GM21447 (cell line): ENCODE measurements around the gene PLD3.

Experiments used
- ATAC-seq: cut with Tn5 transposase; IDR thresholded peaks from one replicate; pipeline ENCODE4 v1.9.1; 2021; ENCODE audit not compliant: unreplicated experiment

The PLD3 gene

DNA sequence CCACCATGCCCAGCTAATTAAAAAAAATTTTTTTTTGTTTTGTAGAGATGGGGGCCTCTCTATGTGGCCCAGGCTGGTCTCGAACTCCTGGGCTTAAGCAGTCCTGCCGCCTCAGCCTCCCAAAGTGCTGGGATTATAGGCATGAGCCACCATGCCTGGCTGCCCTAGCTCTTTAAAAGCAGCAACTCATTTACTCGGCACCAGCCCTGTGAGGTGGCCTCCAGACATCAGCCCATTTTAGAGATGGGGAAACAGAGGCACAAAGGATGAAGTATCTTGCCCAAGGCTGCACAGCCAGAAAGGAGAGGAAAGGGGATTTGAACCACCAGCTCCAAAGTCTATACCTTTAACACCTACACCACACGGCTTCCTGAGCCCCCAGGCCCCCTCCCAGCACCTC, 64.4 kb downstream of the PLD3 start:
- no peak for ATAC-seq

DNA sequence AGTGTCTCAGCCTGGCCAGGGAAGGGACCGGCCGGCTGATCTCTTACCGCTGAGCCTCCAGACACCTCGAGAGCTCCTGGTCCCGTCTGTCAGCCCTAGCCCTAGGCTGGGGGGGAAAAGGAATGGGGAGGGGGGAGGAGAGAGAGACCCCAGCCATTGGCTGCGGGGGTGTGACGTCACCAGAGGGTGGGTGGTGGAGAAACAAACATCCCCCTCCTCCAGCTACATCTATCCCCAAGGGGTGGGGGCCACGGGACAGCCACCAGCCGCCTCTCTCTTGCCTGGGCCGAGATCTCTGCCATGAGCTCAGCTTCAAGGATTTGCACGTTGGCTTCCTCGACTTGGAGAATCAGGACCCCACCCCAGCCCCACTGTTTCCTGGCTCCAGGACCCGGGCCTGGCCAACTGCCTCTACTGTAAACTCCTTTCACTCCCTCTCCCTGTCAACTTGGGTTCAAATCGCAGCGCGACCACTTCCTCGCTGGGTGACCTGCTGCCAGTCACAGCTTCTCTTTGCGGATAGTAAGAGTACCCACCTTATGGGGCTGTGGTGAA, 64.9 kb downstream of the PLD3 start, which contains the start of gene PRX:
PRX (minus strand) TSS at position 88 of the 555 bp plus-strand sequence. CDS start 5,446 bp downstream, outside the sequence.
- no peak for ATAC-seq

DNA sequence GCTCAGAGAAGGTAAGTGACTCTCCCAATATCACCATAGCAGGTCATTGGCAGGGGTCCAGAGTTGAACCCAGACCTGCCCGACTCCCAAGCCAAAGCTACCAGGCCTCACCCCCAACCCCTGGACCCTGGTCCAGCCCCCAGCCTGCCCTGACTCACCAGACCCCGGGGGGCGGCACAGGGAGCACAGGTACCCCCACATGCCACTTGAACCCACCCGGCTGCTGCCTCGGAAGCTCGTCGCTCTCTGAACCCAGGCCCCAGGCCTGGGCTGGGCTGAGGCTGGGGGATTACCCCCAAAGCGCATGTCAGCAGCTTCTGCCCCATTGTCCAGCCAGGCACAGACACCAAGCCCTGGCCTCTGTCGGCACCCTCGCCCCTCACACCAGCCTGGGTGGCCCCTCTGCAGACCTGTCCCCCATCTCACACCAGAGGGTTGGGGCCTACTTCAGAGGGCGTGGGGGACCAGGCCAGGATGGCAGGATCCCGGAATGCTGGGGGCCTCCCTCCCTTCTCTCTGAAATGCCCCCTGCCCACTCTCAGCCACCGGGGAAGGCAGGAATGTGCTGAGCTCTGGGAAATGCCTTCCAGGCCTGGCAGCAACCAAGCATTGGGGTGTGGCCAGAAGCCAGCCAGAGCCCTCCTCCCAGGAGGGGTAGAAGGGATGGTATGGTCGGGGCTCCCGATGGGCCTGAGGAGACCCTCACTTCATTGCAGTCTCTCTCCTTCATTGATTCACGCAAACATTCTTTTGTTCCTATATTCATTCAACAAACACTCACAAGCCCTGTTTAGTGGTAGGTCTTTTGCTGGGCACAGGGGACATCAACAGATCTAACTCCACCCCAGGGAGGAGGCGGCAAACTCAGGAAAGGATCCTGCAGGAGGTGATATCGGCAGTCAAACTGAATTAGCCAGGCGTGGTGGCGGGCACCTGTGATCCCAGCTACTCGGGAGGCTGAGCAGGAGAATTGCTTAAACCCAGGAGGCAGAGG, 66.3 kb downstream of the PLD3 start:
- ATAC-seq = no peak

DNA sequence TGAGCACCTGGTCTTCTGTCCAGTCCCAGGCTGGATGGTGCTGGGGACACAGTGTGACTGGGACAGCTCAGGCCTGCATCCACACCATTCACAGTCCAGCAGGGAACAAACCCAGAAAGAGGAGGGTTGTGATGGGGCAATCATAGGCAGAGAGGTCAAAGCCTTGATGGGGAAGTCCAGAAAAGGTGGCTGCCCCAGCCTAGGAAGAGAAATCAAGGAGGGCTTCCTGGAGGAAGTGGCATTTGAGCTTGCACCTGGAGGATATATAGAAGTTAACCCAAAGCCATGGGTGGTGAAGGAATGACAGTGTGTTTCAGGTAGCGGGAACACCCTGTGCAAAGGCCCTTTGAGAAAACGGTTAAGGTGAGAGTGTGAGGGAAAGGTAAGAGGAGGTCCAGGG, 67.3 kb downstream of the PLD3 start:
- no peak for ATAC-seq

DNA sequence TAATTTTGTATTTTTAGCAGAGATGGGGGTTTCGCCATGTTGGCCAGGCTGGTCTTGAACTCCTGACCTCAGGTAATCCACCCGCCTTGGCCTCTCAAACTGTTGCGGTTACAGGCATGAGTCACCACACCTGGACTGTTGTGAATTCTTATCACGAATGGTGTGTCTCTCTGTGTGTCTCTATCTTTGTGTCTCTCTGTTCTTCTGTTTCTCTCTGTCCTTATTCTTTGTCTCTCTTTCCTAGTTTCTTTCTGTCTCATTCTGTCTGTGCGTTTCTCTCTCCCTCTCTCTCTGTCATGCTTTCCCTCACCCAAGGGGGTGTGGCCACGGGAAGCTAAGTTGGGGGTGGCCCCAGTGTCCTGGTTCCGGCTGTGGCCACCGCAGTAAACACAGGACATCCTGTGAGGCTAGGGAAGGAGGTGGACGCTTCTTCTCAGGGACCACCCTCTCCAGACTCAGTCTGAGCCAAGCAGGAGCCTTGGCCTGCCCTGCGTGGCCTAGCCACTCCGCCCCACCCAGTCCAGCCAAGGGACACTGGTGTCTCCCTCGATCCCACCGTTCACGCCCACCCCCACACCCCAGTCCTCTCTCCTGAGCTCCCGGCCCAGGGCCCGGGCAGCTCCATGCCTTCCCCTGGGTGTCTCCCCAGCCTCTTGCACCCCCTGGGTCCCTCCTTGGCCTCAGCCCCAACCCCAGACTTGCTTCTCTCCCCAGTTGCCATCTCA, 68.6 kb downstream of the PLD3 start:
- ATAC-seq = no peak

DNA sequence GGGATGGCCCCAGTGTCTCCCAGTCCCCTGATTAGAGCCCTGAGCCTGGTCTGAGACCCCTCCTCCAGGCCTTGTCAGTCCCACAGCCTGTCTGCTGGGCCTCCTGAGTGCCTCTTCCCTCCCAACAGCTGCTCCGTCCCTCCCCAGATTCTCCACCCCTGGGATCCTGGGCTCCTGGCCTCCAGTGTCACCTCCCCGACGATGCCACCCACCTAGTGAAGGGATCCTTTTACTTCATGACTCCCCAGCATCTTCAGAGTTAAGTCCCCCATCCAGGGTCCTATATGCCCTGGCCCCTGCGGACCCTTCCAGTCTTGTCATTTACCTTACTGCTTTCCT, 69.1 kb downstream of the PLD3 start:
- ATAC-seq = no peak

DNA sequence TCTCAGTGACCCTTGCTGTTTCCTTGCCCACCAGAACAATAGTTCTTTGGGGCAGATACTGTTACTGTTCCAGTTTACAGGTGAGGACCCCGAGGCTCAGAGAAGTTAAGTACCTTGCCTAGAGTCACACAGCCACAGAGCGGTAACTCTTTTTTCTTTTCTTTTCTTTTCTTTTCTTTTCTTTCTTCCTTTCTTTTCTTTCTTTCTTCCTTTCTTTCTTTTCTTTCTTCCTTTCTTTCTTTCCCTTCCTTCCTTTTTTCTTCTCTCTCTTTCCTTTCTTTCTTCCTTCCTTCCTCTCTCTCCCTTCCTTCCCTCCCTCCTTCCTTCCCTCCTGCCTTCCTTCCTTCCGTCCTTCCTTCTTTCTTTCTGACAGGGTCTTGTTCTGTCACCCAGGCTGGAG, 69.5 kb downstream of the PLD3 start:
- no peak for ATAC-seq

DNA sequence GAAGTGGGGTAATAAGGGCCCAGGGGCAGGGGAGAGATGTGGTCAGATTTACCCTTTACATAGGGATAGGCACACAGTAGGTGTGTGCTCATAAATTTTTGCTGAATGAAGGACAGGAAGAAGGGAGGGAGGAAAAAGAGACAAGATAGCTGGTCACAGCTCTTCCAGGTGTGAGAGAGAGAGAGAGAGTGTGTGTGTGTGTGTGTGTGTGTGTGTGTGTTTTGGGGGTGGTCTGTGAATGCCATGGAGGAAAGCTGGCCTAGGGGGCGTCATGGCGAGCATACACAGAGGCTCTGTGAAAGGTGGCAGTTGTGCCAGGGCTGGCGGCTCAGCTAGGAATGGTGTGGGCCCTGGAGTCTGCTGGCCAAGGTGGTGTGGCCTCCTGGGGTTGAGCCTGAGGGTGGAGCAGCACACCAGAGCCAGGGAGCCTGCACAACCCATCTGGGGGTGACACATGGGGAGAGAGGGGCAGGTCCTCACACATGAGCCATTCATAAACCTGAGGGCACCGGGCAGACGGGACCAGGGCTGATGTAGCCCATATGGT, 70.6 kb downstream of the PLD3 start:
- no peak for ATAC-seq

DNA sequence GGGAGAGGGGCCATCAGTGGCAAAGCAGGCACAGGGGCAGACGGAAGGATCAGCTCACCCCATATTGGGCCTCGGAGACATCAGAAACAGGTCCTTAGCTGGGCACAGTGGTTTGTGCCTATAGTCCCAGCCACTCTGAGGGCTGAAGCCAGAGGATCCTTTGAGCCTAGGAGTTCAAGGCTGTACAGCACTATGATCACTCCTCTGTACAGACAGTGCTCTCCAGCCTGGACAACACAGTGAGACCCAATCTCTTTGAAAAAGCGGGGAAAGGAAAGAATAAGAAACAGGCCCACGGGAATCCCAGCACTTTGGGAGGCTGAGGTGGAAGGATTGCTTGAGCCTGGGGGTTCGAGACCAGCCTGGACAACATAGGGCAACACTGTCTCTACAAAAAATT, 71.3 kb downstream of the PLD3 start:
- no peak for ATAC-seq

DNA sequence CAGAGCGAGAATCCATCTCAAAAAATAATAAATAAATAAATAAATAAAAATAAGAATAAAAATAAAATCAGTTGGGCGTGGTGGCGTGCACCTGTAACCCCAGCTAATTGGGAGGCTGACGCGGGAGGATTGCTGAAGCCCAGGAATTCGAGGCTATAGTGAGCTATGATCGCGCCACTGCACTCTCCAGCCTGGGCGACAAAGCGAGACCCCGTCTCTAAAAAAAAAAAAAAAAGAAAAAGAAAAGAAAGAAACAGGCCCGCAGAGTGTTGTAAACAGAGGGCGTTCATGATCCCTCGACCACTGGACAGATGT, 71.9 kb downstream of the PLD3 start:
- ATAC-seq = no peak

DNA sequence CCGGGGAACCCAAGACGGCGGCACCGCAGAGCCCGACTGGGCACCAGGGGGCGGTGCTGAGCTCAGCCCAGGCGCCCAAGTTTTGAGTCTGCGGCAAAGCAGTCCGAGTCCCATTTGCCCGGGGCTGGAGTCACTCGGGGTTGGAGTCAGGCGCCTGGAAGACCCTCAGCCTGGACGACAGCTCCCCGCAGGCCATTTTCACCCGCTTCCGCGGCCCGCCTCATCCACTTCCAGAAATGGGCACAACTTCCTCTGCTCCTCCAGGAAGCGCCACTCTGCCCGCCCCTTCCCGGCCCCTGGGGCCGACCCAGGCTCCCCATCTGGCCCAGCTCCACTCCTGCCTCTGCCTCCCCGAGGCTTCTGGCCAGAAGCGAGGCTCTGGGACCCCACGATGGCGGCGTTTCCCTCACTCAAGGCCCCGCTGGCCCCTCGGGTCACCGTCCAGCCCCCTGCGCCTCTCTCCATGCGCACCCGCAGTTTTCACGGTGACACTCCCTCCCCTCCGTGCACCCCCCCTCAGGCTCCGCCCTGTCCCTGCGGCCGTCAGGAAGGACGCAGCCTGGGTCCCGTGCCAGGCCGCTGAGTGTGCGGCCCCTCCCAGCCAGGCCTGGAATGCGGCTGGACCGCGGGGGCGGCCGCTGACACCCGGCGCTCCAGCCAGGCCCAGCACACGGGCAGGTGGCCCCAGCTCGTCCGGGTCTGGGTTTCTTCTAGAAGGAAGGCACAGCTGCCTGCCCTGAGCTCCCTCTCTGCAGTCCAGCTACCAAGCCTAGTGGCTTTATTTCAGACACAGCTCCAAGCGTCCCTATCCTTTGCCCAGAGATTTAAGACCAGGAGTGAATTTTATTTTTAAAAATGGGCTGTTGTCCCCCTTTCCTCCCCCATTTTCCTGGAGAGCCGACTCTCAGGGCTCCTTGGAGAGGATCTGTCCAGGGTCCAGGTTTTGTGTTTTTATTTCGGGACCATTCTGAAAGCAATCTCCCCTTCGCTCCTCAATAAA, 72.6 kb downstream of the PLD3 start:
- ATAC-seq = peak; percentile 37

DNA sequence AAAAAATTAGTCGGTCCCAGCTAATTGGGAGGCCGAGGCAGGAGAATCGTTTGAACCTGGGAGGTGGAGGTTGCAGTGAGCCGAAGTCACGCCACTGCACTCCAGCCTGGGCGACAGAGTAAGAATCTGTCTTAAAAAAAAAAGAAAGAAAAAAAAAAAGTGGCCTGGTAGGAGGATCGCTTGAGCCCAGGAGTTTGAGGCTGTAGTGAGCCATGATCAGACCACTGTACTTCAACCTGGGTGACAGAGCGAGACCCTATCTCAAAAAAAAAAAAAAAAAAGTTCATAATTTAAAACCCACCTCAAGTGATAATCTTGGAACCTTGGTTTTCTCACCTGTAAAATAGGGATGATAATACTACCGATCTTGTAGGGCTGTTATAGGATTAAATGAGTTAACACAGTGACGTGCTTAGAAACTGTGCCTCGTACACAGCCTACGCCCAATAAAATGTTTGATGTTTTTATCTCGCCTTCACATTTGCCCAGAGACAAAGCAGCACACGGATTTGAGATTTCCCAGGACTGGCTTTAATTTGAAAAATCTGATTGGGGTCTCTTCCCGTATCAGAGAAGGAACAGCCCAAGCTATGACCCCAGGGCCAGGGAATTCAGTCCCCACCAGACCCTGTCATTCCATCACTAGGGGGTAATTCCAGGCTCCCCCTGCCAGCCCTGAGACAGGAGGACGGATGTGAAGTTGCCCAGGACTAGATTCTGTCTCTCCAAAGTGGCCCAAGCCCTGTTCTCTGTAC, 73.7 kb downstream of the PLD3 start:
- no peak for ATAC-seq

DNA sequence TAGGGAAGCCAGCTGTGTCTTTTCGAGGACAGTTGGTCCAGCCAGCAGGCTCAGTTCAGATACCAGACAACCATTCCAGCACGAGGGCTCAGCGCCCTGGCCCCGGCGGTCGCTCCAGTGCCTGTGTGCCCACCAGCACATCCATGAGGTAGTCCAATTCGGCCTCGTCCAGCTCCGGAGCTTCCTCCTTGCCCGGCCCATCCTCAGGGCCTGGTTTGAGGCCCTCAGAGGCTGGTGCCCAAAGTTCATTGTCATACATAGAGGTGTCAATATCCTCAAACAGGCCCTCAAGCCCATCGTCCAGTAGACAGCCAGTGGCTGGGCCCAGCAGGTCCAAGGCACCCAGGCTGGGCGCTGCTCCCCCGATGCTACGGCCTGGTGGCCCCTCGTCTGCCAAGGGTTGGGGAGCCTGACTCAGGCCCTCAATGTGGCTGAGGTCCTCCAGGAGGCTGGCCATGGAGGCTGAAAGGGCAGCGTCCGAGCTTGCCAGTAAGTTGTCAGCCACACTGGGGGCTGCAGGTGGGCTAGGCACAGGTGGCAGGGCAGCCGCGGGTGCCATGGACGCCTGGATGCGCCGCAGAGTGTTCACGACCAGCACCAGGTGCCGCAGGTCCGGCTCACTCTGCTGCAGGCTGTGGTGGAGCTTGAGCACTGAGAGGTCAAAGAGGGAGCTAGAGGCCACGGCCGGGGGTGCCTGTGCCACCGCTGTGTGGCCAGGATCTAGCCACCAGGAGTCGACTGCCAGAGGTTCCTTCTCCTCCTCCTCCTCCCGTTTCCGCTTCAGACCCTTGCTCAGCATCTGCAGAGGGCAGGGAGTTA, 74.5 kb downstream of the PLD3 start:
- ATAC-seq = no peak

DNA sequence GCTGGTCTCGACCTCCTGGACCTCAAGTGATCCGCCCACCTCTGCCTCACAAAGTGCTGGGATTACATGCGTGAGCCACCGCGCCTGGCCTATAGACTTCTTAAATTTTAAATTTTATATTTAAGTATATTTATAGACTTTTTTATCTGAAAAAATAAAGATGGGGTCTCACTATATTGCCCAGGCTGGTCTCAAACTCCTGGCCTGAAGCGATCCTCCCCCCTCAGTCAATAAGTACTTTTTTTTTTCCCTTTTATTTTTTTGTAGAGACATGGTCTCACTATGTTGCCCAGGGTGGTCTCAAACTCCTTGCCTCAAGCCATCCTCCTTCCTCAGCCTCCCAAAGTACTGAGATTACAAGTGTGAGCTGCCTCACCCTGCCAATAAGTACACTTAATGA, 75.4 kb downstream of the PLD3 start:
- ATAC-seq = no peak

DNA sequence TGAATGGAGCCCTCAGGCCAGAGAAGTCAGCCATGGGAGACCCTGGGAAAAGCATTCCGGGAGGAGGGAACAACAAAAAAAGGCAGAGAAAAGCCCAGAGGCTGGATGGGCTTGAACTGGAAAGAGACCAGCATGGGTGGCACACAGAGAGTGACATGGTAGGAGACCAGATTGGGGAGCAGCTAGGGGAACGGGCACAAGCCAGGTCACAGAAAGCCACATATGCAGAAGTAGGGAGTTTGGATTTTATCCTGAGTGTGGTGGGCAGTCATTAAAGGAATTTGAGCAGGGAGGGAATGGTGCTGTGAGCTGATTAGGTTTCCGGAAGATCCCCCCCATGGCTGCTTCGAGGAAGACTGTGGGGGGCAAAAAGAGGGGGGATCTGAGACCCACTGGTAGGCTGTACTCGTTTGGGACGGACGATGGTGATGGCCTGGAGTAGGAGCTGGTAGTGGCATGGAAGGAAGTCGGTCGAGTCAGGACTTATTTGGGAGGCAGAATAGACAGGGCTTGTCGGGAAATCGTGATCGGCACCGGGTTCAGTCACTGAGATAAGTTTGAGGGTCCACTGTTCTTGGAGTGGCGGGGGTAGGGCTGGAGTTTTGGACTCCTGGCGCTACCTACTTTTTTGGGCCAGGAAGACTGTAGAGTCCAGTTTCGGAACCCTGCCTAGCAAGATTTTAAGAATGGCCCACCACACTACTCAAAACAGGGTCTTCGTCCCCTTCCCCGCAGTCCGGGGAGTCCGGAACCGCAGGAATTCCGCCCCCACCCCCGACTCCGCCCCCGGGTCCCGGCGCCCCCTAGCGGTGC, 76.3 kb downstream of the PLD3 start:
- no peak for ATAC-seq

DNA sequence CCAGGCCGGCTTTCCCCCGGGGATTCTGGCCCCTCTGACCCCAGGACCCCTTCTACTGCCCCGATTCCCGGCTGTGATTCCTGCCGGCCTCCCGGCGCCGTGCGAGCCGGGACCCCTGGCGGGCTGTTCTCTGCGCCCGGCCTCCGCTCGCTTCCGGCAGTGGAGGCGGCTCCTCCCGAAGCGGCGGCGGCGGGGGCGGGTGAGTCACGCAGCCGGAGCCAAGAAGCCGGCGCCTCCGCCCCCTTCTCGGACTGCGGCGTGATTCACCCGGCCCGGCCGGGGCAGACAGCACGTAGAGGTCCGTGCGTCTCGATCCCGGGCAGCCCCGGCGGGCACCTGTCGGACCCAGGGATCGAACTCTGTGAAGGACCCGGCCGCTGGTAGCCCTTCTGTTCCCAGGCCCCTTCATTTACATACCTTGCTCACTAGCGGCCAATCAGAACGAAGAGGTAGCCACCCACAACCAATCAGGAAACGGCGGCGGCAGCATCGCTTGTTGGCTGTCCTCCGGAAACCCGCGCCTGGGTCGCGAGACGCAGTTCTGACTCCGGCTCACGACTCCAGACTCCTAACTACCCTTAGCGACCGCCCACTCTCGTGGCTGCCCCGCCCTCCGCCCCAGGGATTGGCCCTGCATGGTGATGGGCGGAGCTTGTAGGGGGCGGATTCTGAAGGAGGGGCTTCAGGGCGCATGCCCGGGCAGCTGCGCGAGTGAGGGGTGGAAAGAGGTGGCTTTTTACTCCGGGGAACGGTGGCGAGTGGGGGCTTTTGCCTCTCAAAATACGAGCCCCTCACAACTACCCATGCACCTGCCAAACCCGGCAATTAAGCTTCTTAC, 77.2 kb downstream of the PLD3 start, which contains the start of gene SERTAD1:
SERTAD1 (minus strand) TSS at position 543 of the 838 bp plus-strand sequence. CDS start 2,446 bp downstream, outside the sequence.
- ATAC-seq = peak; percentile 72
